Upper lobe of left lung (tissue), 4 donors: ENCODE results near the gene FN3KRP.

ENCODE experiments used
- EP300 ChIP-seq, 4 donors: sonication (generic); formaldehyde crosslinking; IDR thresholded peaks; one replicate each; pipeline ENCODE4 v1.5.1; 2017; ENCODE audit warnings: antibody characterized with exemption in 4 of 4, control low read depth in 2 of 4
- POLR2A ChIP-seq, 4 donors: fragments of 450-650 bp; IDR thresholded peaks; one replicate each; pipeline ENCODE4 v1.5.1; 2016 to 2017; ENCODE audit warnings: antibody characterized with exemption in 4 of 4, mild to moderate bottlenecking in 2 of 4
- POLR2AphosphoS5 ChIP-seq, 2 donors: sonication (generic); formaldehyde crosslinking; IDR thresholded peaks; one replicate each; pipeline ENCODE4 v1.5.1; 2017; ENCODE audit warnings: antibody characterized with exemption in 2 of 2
- TF ChIP-seq, protein P1 (sequence below), 6 experiments: fragments of 450-650 bp in 4 of 6; fragments of 200-600 bp in 2 of 6; sonication (generic) in 2 of 6; IDR thresholded peaks; one replicate each; pipeline ENCODE4 v1.5.1; 2016 to 2019; ENCODE audit warnings: antibody characterized with exemption in 6 of 6

- no peak for TF ChIP-seq EP300 (IDR thresholded peaks at IDR 0.05)
- TF ChIP-seq, protein P1, sequence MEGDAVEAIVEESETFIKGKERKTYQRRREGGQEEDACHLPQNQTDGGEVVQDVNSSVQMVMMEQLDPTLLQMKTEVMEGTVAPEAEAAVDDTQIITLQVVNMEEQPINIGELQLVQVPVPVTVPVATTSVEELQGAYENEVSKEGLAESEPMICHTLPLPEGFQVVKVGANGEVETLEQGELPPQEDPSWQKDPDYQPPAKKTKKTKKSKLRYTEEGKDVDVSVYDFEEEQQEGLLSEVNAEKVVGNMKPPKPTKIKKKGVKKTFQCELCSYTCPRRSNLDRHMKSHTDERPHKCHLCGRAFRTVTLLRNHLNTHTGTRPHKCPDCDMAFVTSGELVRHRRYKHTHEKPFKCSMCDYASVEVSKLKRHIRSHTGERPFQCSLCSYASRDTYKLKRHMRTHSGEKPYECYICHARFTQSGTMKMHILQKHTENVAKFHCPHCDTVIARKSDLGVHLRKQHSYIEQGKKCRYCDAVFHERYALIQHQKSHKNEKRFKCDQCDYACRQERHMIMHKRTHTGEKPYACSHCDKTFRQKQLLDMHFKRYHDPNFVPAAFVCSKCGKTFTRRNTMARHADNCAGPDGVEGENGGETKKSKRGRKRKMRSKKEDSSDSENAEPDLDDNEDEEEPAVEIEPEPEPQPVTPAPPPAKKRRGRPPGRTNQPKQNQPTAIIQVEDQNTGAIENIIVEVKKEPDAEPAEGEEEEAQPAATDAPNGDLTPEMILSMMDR (IDR thresholded peaks at IDR 0.05), result no peak
- no peak for TF ChIP-seq POLR2A (IDR thresholded peaks at IDR 0.05)
- TF ChIP-seq POLR2AphosphoS5 (IDR thresholded peaks at IDR 0.05), result no peak
These were observed 23.2 kb upstream of the FN3KRP start for GRCh38 chr17:82693168-82693867.
